GM12801 (cell line): ENCODE data around the gene TFCP2.

Experiments
- CTCF ChIP-seq: IDR thresholded peaks from one replicate; pipeline ENCODE4 v1.5.1; 2011; ENCODE audit warnings: control low read depth; ENCODE audit not compliant: insufficient read length; ENCODE audit errors: extremely low read depth

TFCP2 gene

GRCh38 chr12:51200806-51201205, 27.9 kb upstream of the TFCP2 start:
- TF ChIP-seq CTCF = no peak

GRCh38 chr12:51200156-51200555, 27.2 kb upstream of the TFCP2 start:
- TF ChIP-seq CTCF = no peak

- TF ChIP-seq CTCF = no peak
These were observed 26.5 kb upstream of the TFCP2 start for GRCh38 chr12:51199366-51199945.

- TF ChIP-seq CTCF = no peak
These were observed 25.8 kb upstream of the TFCP2 start for GRCh38 chr12:51198568-51199365.

GRCh38 chr12:51197736-51198567, 25.0 kb upstream of the TFCP2 start:
- no peak for TF ChIP-seq CTCF

GRCh38 chr12:51196547-51196946, 23.6 kb upstream of the TFCP2 start:
- no peak for TF ChIP-seq CTCF

GRCh38 chr12:51195841-51196240, 22.9 kb upstream of the TFCP2 start:
- no peak for TF ChIP-seq CTCF
